ENCODE measurements around the gene CIROP.

DNA sequence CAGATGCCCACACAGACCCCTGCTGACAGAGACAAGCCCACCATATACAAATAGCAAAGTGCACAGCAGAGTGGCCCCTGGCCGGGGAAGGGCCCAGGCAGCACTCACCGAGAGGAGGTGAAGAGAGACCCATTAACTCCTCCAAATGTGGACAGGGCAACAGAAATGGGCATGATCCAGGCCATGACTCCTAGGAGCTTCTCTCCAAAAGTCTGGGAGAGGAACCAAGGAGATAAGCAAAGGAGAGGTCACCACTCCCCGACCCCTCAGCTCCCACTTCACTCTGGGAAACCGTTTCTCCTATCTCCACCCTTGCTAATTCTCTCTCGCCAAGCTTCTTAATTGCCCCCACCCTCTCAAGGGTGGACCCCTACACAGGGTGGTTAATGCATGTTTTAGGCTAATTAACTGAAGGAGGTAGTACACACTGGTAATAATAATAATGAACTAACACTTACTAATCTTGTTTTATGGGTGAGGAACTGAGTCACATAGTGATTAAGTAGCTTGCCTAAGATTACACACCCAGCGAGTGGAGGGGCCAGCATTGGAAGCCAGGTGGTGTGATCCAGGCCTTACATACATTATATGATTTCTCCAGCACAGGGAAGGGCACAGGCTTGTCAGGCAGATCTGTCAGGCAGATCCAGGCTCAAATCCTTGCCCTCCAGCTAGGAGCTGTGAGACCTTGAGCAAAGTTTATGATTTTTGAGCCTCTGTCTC is 33.2 kb upstream of the CIROP start:
- TF ChIP-seq, protein P1, sequence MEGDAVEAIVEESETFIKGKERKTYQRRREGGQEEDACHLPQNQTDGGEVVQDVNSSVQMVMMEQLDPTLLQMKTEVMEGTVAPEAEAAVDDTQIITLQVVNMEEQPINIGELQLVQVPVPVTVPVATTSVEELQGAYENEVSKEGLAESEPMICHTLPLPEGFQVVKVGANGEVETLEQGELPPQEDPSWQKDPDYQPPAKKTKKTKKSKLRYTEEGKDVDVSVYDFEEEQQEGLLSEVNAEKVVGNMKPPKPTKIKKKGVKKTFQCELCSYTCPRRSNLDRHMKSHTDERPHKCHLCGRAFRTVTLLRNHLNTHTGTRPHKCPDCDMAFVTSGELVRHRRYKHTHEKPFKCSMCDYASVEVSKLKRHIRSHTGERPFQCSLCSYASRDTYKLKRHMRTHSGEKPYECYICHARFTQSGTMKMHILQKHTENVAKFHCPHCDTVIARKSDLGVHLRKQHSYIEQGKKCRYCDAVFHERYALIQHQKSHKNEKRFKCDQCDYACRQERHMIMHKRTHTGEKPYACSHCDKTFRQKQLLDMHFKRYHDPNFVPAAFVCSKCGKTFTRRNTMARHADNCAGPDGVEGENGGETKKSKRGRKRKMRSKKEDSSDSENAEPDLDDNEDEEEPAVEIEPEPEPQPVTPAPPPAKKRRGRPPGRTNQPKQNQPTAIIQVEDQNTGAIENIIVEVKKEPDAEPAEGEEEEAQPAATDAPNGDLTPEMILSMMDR (IDR thresholded peaks at IDR 0.05; ENCODE audit: low read depth, low read length, missing input control): no peak
- TF ChIP-seq RAD21 (IDR thresholded peaks at IDR 0.05) (no peak), NR2F2 (IDR thresholded peaks at IDR 0.05) (no peak), SP1 (IDR thresholded peaks at IDR 0.05) (no peak), TAF1 (conservative IDR thresholded peaks at IDR 0.05) (no peak), HNF4A (conservative IDR thresholded peaks at IDR 0.05) (no peak), YY1 (IDR thresholded peaks at IDR 0.05) (no peak), FOXA1 (IDR thresholded peaks at IDR 0.05) (no peak), EGR1 (IDR thresholded peaks at IDR 0.05; ENCODE audit: low read depth in 2 of 2) (no peak), GABPA (IDR thresholded peaks at IDR 0.05 in 1 of 2, conservative IDR thresholded peaks at IDR 0.05 in 1 of 2) (no peak)
- TF ChIP-seq, protein P2, sequence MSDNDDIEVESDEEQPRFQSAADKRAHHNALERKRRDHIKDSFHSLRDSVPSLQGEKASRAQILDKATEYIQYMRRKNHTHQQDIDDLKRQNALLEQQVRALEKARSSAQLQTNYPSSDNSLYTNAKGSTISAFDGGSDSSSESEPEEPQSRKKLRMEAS (IDR thresholded peaks at IDR 0.05): no peak
- TF ChIP-seq, protein P3, sequence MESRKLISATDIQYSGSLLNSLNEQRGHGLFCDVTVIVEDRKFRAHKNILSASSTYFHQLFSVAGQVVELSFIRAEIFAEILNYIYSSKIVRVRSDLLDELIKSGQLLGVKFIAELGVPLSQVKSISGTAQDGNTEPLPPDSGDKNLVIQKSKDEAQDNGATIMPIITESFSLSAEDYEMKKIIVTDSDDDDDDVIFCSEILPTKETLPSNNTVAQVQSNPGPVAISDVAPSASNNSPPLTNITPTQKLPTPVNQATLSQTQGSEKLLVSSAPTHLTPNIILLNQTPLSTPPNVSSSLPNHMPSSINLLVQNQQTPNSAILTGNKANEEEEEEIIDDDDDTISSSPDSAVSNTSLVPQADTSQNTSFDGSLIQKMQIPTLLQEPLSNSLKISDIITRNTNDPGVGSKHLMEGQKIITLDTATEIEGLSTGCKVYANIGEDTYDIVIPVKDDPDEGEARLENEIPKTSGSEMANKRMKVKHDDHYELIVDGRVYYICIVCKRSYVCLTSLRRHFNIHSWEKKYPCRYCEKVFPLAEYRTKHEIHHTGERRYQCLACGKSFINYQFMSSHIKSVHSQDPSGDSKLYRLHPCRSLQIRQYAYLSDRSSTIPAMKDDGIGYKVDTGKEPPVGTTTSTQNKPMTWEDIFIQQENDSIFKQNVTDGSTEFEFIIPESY (IDR thresholded peaks at IDR 0.05): no peak
- TF ChIP-seq, protein P4, sequence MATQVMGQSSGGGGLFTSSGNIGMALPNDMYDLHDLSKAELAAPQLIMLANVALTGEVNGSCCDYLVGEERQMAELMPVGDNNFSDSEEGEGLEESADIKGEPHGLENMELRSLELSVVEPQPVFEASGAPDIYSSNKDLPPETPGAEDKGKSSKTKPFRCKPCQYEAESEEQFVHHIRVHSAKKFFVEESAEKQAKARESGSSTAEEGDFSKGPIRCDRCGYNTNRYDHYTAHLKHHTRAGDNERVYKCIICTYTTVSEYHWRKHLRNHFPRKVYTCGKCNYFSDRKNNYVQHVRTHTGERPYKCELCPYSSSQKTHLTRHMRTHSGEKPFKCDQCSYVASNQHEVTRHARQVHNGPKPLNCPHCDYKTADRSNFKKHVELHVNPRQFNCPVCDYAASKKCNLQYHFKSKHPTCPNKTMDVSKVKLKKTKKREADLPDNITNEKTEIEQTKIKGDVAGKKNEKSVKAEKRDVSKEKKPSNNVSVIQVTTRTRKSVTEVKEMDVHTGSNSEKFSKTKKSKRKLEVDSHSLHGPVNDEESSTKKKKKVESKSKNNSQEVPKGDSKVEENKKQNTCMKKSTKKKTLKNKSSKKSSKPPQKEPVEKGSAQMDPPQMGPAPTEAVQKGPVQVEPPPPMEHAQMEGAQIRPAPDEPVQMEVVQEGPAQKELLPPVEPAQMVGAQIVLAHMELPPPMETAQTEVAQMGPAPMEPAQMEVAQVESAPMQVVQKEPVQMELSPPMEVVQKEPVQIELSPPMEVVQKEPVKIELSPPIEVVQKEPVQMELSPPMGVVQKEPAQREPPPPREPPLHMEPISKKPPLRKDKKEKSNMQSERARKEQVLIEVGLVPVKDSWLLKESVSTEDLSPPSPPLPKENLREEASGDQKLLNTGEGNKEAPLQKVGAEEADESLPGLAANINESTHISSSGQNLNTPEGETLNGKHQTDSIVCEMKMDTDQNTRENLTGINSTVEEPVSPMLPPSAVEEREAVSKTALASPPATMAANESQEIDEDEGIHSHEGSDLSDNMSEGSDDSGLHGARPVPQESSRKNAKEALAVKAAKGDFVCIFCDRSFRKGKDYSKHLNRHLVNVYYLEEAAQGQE (IDR thresholded peaks at IDR 0.05): no peak
